Panc1 (cell line): ENCODE measurements around the gene FAM107B. TPM values are rescaled to one million over a fixed set of nuclear protein-coding genes. Genes with fewer than 3 reads are reported as not detected.

Experiments
- ATAC-seq: fragments of 200-7000 bp; cut with Tn5 transposase; 2 replicates; pipeline ENCODE4 v1.9.1; 2020; ENCODE audit warnings: mild to moderate bottlenecking, moderate library complexity
- BruUV-seq: library from RNA; stranded (reverse); fragments of 400-500 nt; replicated peaks from 2 replicates; lab custom pipeline; 2021; lab: Mats Ljungman, UMichigan
- CTCF ChIA-PET: fragments of 300-600 bp; sonication (Branson Sonifier 250); formaldehyde crosslinking; loops from one replicate; lab custom pipeline; 2022; ENCODE audit warnings: antibody characterized with exemption; lab: Charles Lee
- POLR2A ChIA-PET: fragments of 300-600 bp; sonication (Branson Sonifier 250); formaldehyde crosslinking; loops from one replicate; lab custom pipeline; 2022; ENCODE audit warnings: antibody characterized with exemption; lab: Charles Lee
- DNase-seq: peaks from one replicate; pipeline ENCODE4 v3.0.0-alpha.2; 2010; ENCODE audit warnings: low read depth, low spot score
- H3K27ac ChIP-seq: 2 replicates; pipeline ENCODE4 v1.5.1; 2011; ENCODE audit warnings: mild to moderate bottlenecking, low read length, inconsistent platforms
- H3K27me3 ChIP-seq: fragments of 200-500 bp; sonication (Bioruptor generic); 2 replicates; pipeline ENCODE4 v1.6.0; 2014; ENCODE audit warnings: low read length, inconsistent platforms; ENCODE audit not compliant: control insufficient read depth, insufficient read depth
- H3K36me3 ChIP-seq: fragments of 200-500 bp; sonication (Bioruptor generic); 2 replicates; pipeline ENCODE4 v1.5.1; 2014; ENCODE audit warnings: inconsistent platforms, mild to moderate bottlenecking, low read length, moderate library complexity; ENCODE audit not compliant: control insufficient read depth, insufficient read depth
- H3K4me1 ChIP-seq: 2 replicates; pipeline ENCODE4 v1.5.1; 2011; ENCODE audit warnings: inconsistent platforms, mild to moderate bottlenecking, low read length, moderate library complexity; ENCODE audit not compliant: control insufficient read depth, insufficient read depth
- H3K4me3 ChIP-seq, 2 experiments: 2 replicates each; pipeline ENCODE4 v1.5.1; 2011 to 2012; ENCODE audit warnings: low read depth in 2 of 2, low read length in 2 of 2, mild to moderate bottlenecking in 2 of 2, inconsistent platforms in 1 of 2, moderate library complexity in 1 of 2
- H3K9me3 ChIP-seq: fragments of 200-500 bp; sonication (Bioruptor generic); 2 replicates; pipeline ENCODE4 v1.5.1; 2014; ENCODE audit warnings: low read depth, mild to moderate bottlenecking, inconsistent platforms, low read length, moderate library complexity; ENCODE audit not compliant: control insufficient read depth, insufficient read depth
- CTCF ChIP-seq: fragments of 450-650 bp; IDR thresholded peaks from 2 replicates; pipeline ENCODE4 v1.5.1; 2017; ENCODE audit warnings: mild to moderate bottlenecking
- POLR2AphosphoS5 ChIP-seq: IDR thresholded peaks from 2 replicates; pipeline ENCODE4 v1.6.1; 2012; ENCODE audit warnings: mild to moderate bottlenecking, low read depth, low read length, moderate library complexity
- REST ChIP-seq, 2 experiments: IDR thresholded peaks; 2 replicates each; pipeline ENCODE4 v1.6.1; 2011 to 2012; ENCODE audit warnings: low read depth in 2 of 2, control low read depth in 1 of 2, low read length in 1 of 2, mild to moderate bottlenecking in 1 of 2, moderate library complexity in 1 of 2; ENCODE audit not compliant: insufficient read depth in 1 of 2
- SIN3A ChIP-seq: IDR thresholded peaks from 2 replicates; pipeline ENCODE4 v1.6.1; 2012; ENCODE audit warnings: low read depth, mild to moderate bottlenecking, low read length, moderate library complexity, borderline replicate concordance; ENCODE audit not compliant: insufficient read depth
- TCF7L2 ChIP-seq: IDR thresholded peaks from 2 replicates; pipeline ENCODE4 v1.6.1; 2011; ENCODE audit warnings: mild to moderate bottlenecking, low read depth, low read length, inconsistent platforms
- in situ Hi-C: cut with HindIII; loops from 2 replicates; pipeline ENCODE4 v1.10.0; 2016; ENCODE audit warnings: low sequenced_read_pairs, low pct_unique_long_range_greater_than_20kb
- intact Hi-C: fragments of 100-400 bp; cut with micrococcal nuclease; formaldehyde crosslinking; loops from one replicate; pipeline ENCODE4 v1.10.0; 2022; ENCODE audit not compliant: unreplicated experiment
- total RNA-seq: library from RNA; stranded (reverse); gene quantifications from one replicate; pipeline ENCODE4 v1.2.1, GENCODE V29; 2021; ENCODE audit not compliant: unreplicated experiment

Gene FAM107B
- total RNA-seq, 1 experiment from 2014 or later, result 13.4 TPM

GRCh38 chr10:14600065-14600464, 174.6 kb downstream of the FAM107B start:
- ChIA-PET CTCF (no interaction called here), POLR2A (no interaction called here)
- TF ChIP-seq TCF7L2, result no peak
- no peak for TF ChIP-seq CTCF
- TF ChIP-seq POLR2AphosphoS5, result no peak
- TF ChIP-seq SIN3A, result no peak
- no peak for TF ChIP-seq REST (IDR thresholded peaks at IDR 0.05; ENCODE audit: insufficient read depth in 1 of 2, low read depth in 2 of 2, low read length in 1 of 2)
- DNase-seq, result no peak
- Histone ChIP-seq H3K4me1 (0 out of 2 replicates have a peak, but pooled peaks cover 1% of the 10 kb centered on the region), H3K36me3 (no peaks in the 10 kb centered on the region; the same call in 1 of the 2 replicates), H3K9me3 (no peaks in the 10 kb centered on the region), H3K4me3 (no peak overlapping the region), H3K27me3 (0 out of 2 replicates have a peak, but pooled peaks cover 4% of the 10 kb centered on the region), H3K27ac (no peak overlapping the region)
- BruUV-seq, result TSS peak; percentile 30
- intact Hi-C loops, result no loop called here
- in situ Hi-C loops, result no loop called here
- ATAC-seq, result no peak

- POLR2A ChIA-PET, result no interaction called here
- DNase-seq (no peak), ATAC-seq (no peak)
- CTCF ChIA-PET, result no interaction called here
- TF ChIP-seq CTCF, result no peak
- no peak for TF ChIP-seq REST (IDR thresholded peaks at IDR 0.05; ENCODE audit: insufficient read depth in 1 of 2, low read depth in 2 of 2, low read length in 1 of 2)
- no peak for TF ChIP-seq SIN3A
- no peak for TF ChIP-seq POLR2AphosphoS5
- TF ChIP-seq TCF7L2, result no peak
- Histone ChIP-seq H3K4me1 (no peaks in the 10 kb centered on the region), H3K36me3 (no peaks in the 10 kb centered on the region; the same call in 1 of the 2 replicates), H3K9me3 (no peaks in the 10 kb centered on the region), H3K27me3 (0 out of 2 replicates have a peak, but pooled peaks cover 4% of the 10 kb centered on the region), H3K4me3 (no peak overlapping the region), H3K27ac (no peak overlapping the region)
- BruUV-seq, result no TSS peak
- in situ Hi-C loops, result no loop called here
- intact Hi-C loops, result no loop called here
Observed at GRCh38 chr10:14598809-14599764, 175.6 kb downstream of the FAM107B start.
